GM19463 (cell line): Measurements from ENCODE around the gene PPEF1.
"Not testable (repeated sequence)": the region's sequence is repeated elsewhere in the genome, so short reads cannot be mapped to it uniquely, and the experiment has no call there.

Experiments used
- ATAC-seq: cut with Tn5 transposase; IDR thresholded peaks from one replicate; pipeline ENCODE4 v1.9.1; 2021; ENCODE audit warnings: mild to moderate bottlenecking, moderate library complexity; ENCODE audit not compliant: unreplicated experiment

The PPEF1 gene

GRCh38 chrX:18702362-18703195 is 4.9 kb upstream of the PPEF1 start:
- no peak for ATAC-seq

DNA sequence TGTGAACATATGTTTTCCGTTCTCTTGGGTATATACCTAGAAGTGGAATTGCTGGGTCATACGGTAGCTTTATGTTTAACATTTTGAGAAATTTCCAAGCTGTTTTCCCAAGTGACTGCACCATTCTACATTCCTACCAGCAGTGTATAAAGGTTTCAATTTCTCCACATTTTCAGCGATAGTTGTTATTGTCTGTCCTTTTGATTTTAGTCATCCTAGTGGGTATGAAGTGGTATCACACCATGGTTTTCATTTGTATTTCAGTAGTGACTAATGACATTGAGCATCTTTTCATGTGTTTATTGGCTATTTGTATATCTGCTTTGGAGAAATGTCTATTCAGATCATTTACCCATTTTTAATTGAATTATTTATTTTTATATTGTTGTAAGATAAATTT is 2.4 kb downstream of the PPEF1 start:
- ATAC-seq: no peak

DNA sequence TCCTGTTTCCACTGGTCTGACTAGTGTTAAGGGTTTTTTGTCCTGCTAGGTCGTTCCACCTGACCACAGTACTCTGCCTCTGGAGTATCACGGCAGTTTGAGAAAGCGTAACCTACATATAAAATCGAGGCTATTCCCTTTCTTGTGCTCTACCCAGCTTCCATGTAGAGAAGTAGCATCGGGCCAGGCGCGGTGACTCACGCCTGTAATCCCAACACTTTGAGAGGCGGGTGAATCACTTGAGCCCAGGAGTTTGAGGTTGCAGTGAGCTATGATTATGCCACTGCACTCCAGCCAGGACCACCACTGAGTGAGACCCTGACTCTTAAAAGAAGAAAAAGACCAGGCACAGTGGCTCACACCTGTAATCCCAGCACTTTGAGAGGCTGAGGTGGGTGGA is 7.5 kb downstream of the PPEF1 start:
- no peak for ATAC-seq

DNA sequence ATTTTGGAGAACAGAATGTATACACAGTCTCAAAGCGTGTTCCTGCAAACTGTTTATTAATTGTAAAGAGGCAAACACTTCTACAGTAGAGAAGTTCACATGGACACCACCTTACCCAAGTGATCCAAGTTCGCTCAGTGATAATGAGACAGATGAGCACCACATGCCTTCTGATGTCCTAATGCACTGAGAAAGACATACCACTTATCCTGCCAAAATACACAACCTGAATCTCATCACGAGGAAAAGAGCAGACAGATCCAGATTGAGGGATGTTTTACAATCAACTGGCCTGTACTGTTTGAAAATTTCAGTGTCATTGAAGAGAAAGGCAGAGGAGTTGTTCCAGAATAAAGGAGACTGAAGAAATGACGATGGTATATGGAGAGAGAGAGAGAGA is 12.4 kb downstream of the PPEF1 start:
- ATAC-seq: no peak

DNA sequence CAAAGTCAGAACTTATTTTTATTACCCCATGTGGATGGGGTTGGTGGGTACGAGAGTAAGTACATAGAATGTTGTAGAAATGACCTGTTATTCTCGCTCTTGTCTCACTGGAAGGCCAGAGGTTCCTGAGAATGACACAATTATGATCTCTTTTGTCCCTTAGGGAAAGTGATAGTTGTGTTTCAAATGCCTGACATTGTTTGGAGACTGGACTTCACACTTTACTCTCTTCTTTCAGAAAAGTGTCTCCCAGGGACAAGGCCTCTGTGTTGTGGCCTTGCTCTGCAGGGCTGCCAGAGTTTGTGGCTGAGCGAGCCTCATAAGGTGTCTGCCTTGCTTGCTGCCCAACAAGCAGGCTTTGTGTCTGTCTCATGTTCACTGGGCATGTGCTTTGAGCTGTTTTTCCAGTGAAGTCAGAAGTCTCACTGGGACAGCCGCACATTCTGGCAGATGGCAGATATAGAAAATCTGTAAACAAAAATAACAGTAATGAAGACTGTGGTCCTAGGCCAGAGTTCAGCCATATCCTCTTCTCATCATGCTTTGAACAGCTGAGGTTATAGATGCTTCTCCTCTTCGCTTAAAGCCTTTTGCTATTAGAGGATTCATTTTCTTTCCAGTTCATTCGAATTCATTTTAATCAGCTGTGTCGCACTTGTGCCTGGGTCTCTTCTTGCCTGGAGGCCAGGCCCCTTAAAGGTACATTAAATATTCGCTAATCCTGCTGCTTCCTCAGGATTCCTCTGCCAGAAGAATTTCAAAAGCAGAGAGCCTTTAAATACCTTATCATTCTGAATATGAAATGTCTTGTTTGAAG is 14.4 kb downstream of the PPEF1 start:
- no peak for ATAC-seq

- ATAC-seq: no peak
Measured at GRCh38 chrX:18722500-18723071, 15.1 kb downstream of the PPEF1 start.

DNA sequence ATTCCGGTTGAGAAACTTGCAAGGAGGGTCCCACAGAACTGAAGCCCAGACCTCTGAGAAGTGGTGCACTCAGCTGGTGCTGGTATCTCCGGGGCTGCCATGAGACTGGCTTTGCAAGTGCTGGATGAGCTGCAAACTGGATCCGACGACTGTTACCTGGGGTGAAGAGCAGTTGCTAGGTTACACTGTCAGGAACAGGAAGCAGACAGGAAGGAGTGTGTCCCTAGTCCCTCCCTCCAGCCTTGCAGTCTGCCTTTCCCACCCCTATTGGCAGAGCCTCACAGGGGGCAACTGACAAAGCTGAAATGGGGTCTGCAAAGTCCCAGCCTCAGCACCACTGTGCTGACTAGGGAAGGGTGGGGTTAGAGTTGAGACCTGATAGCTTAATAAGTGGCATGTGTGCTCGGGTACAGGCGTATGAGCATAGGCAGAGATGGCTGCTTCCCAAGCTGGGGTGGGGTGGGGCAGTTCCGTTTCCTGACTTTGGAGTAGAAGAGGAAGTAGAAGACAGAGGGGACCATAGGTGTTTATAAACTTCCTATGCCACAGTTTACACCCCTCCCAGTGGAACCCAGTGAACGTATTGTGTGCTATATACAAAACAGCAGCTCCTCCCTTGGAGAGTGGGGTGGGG is 18.0 kb downstream of the PPEF1 start:
- ATAC-seq: no peak

GRCh38 chrX:18733287-18733686 is 25.8 kb downstream of the PPEF1 start:
- ATAC-seq: no peak

DNA sequence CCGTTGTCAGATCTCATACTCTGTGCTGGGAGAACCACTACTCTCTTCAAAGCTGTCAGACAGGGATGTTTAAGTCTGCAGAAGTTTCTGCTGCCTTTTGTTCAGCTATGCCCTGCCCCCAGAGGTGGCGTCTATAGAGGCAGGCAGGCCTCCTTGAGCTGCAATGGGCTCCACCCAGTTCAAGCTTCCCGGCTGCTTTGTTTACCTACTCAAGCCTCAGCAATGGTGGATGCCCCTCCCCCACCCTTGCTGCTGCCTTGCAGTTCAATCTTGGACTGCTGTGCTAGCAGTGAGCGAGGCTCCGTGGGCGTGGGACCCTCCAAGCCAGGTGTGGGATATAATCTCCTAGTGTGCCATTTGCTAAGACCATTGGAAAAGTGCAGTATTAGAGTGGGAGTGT is 32.2 kb downstream of the PPEF1 start:
- ATAC-seq: not testable (repeated sequence)

- no peak for ATAC-seq
Measured at GRCh38 chrX:18748499-18748898, 41.1 kb downstream of the PPEF1 start.

- no peak for ATAC-seq
Measured at GRCh38 chrX:18753631-18754030, 46.2 kb downstream of the PPEF1 start.

- no peak for ATAC-seq
Measured at GRCh38 chrX:18755651-18756050, 48.2 kb downstream of the PPEF1 start.

GRCh38 chrX:18757956-18758932 is 50.8 kb downstream of the PPEF1 start:
- no peak for ATAC-seq

- no peak for ATAC-seq
Measured at GRCh38 chrX:18761750-18762149, 54.3 kb downstream of the PPEF1 start.

GRCh38 chrX:18763106-18763505 is 55.7 kb downstream of the PPEF1 start:
- ATAC-seq: not testable (repeated sequence)

GRCh38 chrX:18769364-18769763 is 61.9 kb downstream of the PPEF1 start:
- no peak for ATAC-seq

DNA sequence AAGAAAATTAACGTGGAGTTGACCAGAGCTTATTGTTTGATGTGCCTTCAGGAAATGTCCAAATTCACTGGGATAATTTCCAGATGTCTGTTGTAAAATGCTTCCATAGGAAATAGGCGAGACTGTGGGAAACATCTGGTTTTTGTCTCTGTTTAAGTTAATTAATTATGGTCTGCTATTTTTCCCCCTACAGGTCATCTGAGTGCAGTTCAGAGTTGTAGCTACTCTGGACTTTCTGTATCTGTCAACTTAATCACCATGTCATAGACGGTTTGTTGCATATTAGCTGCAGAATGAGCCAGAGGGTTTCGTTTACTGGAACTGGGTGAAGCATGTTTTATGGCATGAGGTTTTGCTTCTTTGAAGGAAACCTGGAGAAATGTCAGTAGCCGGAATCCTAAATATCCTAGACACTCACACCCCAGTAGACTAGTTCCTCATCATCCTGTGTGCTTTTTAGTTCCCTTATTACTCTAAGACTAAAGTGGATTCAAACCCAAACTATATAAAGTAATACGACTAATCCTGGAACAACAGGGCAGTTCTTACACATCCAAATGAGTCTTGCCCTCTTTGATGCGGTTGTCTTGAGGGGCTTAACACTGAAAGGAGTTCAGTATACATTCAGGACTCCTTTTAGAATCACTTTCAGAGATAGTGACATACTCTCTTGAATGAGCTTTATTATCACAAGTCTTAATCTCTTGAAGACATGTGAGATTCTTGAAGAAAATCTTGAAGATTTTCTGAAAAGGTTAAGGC is 62.5 kb downstream of the PPEF1 start:
- ATAC-seq: no peak

- ATAC-seq: no peak
Measured at GRCh38 chrX:18789916-18790315, 82.5 kb downstream of the PPEF1 start.

DNA sequence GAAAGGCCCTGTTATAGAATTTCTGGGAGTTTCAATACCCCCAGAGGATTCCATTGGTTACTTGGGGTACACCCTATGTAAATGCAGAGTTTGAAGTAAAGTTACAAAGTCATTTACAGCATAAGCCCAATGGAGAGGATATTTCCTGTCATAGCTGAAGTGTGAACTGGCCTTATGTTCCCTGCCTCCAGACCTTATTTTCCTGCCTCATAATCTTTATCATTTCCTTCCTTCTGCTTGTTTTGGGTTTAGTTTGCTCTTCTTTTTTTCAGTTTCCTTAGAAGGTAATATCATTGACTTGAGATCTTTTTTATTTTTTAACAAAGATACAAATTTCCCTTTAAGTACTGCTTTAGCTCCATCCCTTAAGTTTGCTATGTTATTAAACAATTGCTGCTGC is 85.4 kb downstream of the PPEF1 start:
- no peak for ATAC-seq
